Measurements from ENCODE around the gene MPV17. TPM values are rescaled to one million over a fixed set of nuclear protein-coding genes. Genes with fewer than 3 reads are reported as not detected.

Gene MPV17
- polyA plus RNA-seq, 1 donor (not counting 4 experiments of a cell fraction or from before 2014, with no cell fraction given) = 125 TPM

DNA sequence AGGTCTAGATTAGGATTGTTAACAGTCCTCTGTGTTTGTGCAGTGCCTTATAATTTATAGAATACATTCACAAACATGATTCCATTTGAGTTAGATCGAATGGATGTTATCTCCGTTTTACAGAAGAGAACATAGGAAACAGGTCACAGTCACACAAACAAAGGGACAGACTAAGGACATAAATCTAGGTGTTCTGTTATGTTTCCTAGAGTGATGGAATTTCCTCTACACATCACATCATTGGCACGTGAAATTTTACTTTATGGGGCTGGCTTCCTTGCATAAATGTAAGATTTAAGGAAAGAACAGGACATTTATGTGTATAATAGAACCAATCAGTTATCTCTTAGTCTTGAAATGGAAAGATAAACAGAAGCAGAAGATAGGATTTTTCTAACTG lies 34.3 kb downstream of the MPV17 start:
- no peak overlapping the region for H3K9ac ChIP-seq (ENCODE audit: control insufficient read depth, extremely low read depth, insufficient read depth, low read length)
- FAIRE-seq (no peak), DNase-seq (ENCODE audit: low read depth, low spot score) (no peak)
- H3K79me2 ChIP-seq (ENCODE audit: control insufficient read depth, insufficient read depth, low read length) = no peaks in the 10 kb centered on the region
- no peaks in the 10 kb centered on the region for H3K9me1 ChIP-seq (ENCODE audit: control insufficient read depth, extremely low read depth, insufficient read depth, low read length)
- no peak overlapping the region for H3K27ac ChIP-seq (ENCODE audit: control insufficient read depth, insufficient read depth, low read length)
- H3K4me1 ChIP-seq (ENCODE audit: control insufficient read depth, extremely low read depth, insufficient read depth, low read length) = peaks cover 6% of the 10 kb centered on the region
- peaks cover 18% of the 10 kb centered on the region for H3K27me3 ChIP-seq (ENCODE audit: control insufficient read depth, extremely low read depth, insufficient read depth, low read length)
- no peaks in the 10 kb centered on the region for H3K9me3 ChIP-seq (ENCODE audit: control insufficient read depth, low read depth, low read length)
- dilution Hi-C loops (cut with MboI; ENCODE audit: extremely low pct_ligation_motif_present, low sequenced_read_pairs) = no loop called here
- no peaks in the 10 kb centered on the region for H3K36me3 ChIP-seq (ENCODE audit: control insufficient read depth in 2 of 2, extremely low read depth in 1 of 2, insufficient read depth in 2 of 2, low read length in 2 of 2)
- no peak overlapping the region for H3K4me2 ChIP-seq (ENCODE audit: control insufficient read depth, extremely low read depth, insufficient read depth, low read depth, low read length)
- TF ChIP-seq, protein P1, sequence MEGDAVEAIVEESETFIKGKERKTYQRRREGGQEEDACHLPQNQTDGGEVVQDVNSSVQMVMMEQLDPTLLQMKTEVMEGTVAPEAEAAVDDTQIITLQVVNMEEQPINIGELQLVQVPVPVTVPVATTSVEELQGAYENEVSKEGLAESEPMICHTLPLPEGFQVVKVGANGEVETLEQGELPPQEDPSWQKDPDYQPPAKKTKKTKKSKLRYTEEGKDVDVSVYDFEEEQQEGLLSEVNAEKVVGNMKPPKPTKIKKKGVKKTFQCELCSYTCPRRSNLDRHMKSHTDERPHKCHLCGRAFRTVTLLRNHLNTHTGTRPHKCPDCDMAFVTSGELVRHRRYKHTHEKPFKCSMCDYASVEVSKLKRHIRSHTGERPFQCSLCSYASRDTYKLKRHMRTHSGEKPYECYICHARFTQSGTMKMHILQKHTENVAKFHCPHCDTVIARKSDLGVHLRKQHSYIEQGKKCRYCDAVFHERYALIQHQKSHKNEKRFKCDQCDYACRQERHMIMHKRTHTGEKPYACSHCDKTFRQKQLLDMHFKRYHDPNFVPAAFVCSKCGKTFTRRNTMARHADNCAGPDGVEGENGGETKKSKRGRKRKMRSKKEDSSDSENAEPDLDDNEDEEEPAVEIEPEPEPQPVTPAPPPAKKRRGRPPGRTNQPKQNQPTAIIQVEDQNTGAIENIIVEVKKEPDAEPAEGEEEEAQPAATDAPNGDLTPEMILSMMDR (optimal IDR thresholded peaks at IDR 0.05 in 1 of 3, IDR thresholded peaks at IDR 0.05 in 1 of 3, conservative IDR thresholded peaks at IDR 0.05 in 1 of 3; ENCODE audit: extremely low read depth in 1 of 3, insufficient read depth in 2 of 3, low read length in 3 of 3) = no peak
- no peak for TF ChIP-seq EZH2 (IDR thresholded peaks at IDR 0.05; ENCODE audit: low read length)
- no peak overlapping the region for H2AFZ ChIP-seq (ENCODE audit: control insufficient read depth, low read length)
- no peaks in the 10 kb centered on the region for H4K20me1 ChIP-seq (ENCODE audit: control insufficient read depth, extremely low read depth, insufficient read depth, low read length)
- no peak overlapping the region for H3K4me3 ChIP-seq (ENCODE audit: control insufficient read depth in 2 of 3, extremely low read depth in 1 of 3, insufficient read depth in 2 of 3, low read depth in 1 of 3, low read length in 3 of 3)

DNA sequence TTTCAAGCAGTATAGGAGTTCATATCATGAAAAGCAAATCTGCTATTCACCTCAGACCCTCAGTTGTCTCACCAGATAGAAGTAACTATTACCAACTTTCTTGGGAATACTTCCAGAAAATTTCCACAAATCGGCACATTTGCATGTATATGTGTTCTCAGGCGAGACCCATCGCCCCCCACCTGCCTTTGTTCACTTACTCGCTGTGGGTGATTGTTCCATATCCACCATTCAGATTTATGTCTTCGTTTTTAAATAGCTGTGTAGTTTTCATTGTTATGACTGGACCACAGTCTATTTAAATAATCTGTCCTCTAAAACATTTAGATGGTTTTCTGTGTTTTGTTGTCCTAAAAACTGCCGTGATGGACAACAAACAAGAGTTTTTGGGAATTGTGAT lies 37.4 kb downstream of the MPV17 start:
- TF ChIP-seq EZH2 (IDR thresholded peaks at IDR 0.05; ENCODE audit: low read length) = no peak
- TF ChIP-seq, protein P1 (optimal IDR thresholded peaks at IDR 0.05 in 1 of 3, IDR thresholded peaks at IDR 0.05 in 1 of 3, conservative IDR thresholded peaks at IDR 0.05 in 1 of 3; ENCODE audit: extremely low read depth in 1 of 3, insufficient read depth in 2 of 3, low read length in 3 of 3) = no peak
- Histone ChIP-seq H3K9me3 (ENCODE audit: control insufficient read depth, low read depth, low read length) (no peaks in the 10 kb centered on the region), H3K27me3 (ENCODE audit: control insufficient read depth, extremely low read depth, insufficient read depth, low read length) (peaks cover 23% of the 10 kb centered on the region), H2AFZ (ENCODE audit: control insufficient read depth, low read length) (no peak overlapping the region), H3K36me3 (ENCODE audit: control insufficient read depth in 2 of 2, extremely low read depth in 1 of 2, insufficient read depth in 2 of 2, low read length in 2 of 2) (no peaks in the 10 kb centered on the region), H3K4me1 (ENCODE audit: control insufficient read depth, extremely low read depth, insufficient read depth, low read length) (no peaks in the 10 kb centered on the region), H3K9ac (ENCODE audit: control insufficient read depth, extremely low read depth, insufficient read depth, low read length) (no peak overlapping the region), H3K79me2 (ENCODE audit: control insufficient read depth, insufficient read depth, low read length) (no peaks in the 10 kb centered on the region), H3K4me2 (ENCODE audit: control insufficient read depth, extremely low read depth, insufficient read depth, low read depth, low read length) (no peak overlapping the region), H3K4me3 (ENCODE audit: control insufficient read depth in 2 of 3, extremely low read depth in 1 of 3, insufficient read depth in 2 of 3, low read depth in 1 of 3, low read length in 3 of 3) (no peak overlapping the region), H3K9me1 (ENCODE audit: control insufficient read depth, extremely low read depth, insufficient read depth, low read length) (no peaks in the 10 kb centered on the region), H3K27ac (ENCODE audit: control insufficient read depth, insufficient read depth, low read length) (no peak overlapping the region), H4K20me1 (ENCODE audit: control insufficient read depth, extremely low read depth, insufficient read depth, low read length) (no peaks in the 10 kb centered on the region)
- dilution Hi-C loops (cut with MboI; ENCODE audit: extremely low pct_ligation_motif_present, low sequenced_read_pairs) = no loop called here
- FAIRE-seq (no peak), DNase-seq (ENCODE audit: low read depth, low spot score) (no peak)
